HFFc6 (cell line): ENCODE data around the gene POLR2M. TPM values are rescaled to one million over a fixed set of nuclear protein-coding genes. Genes with fewer than 3 reads are reported as not detected.

Experiments used
- DNase-seq: peaks from one replicate; pipeline ENCODE4 v3.0.0-alpha.2; 2018
- H3K27ac Mint-ChIP-seq: 2 replicates; pipeline ENCODE4 v1.8.0; 2020; ENCODE audit warnings: mild to moderate bottlenecking, mixed read lengths
- H3K27me3 Mint-ChIP-seq: 2 replicates; pipeline ENCODE4 v1.8.0; 2021; ENCODE audit warnings: mild to moderate bottlenecking, moderate library complexity, mixed read lengths; ENCODE audit not compliant: insufficient read depth
- H3K36me3 Mint-ChIP-seq: 2 replicates; pipeline ENCODE4 v1.8.0; 2021; ENCODE audit warnings: low read depth, mixed read lengths
- H3K4me1 Mint-ChIP-seq: 2 replicates; pipeline ENCODE4 v1.8.0; 2020; ENCODE audit warnings: low read depth, mixed read lengths
- H3K4me3 Mint-ChIP-seq: 2 replicates; pipeline ENCODE4 v1.8.0; 2020; ENCODE audit warnings: mild to moderate bottlenecking, moderate library complexity, mixed read lengths
- H3K9me3 Mint-ChIP-seq: 2 replicates; pipeline ENCODE4 v1.8.0; 2020; ENCODE audit warnings: mild to moderate bottlenecking, mixed read lengths
- total RNA-seq, 6 experiments: library from RNA; stranded (reverse); fragmentation: NEBNext Ultra II Directional; extraction: Animal tissue kit (Norgen Biotek cat#: 25700); gene quantifications; 2 replicates in 1 of 6; 3 replicates in 5 of 6; pipeline ENCODE4 v1.2.3, GENCODE V29; 2021
- TF ChIP-seq, protein P1 (sequence below): fragments of 200-600 bp; sonication (generic); IDR thresholded peaks from 2 replicates; pipeline ENCODE4 v1.5.0; 2021; ENCODE audit warnings: antibody characterized with exemption, mild to moderate bottlenecking

POLR2M gene
- total RNA-seq, 6 experiments from 2014 or later = 66.5 to 77.7 (median 72.1) TPM

DNA sequence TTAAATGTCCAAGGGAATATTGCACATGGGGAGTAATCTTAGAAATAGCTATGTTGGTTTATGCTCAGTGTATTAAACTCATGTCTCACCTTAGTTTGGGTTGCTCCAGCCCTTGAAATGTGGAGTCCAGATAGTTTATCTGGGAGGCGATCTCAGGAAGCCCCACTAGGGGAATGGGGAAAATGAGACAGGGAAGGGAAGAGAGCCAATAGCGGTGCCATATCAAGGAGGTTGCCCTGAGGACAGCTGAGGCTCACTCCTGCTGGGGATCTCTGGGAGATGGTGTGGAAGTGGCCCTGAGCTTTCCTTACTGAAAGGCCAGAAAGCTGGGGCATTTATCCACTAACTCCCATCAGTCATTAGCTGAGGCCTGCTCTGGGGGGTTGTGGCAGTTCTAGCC is 43.3 kb upstream of the POLR2M start:
- Mint-ChIP-seq H3K27me3 (peaks cover 11% of the 10 kb centered on the region), H3K36me3 (no peaks in the 10 kb centered on the region), H3K4me3 (no peak overlapping the region), H3K27ac (no peak overlapping the region), H3K9me3 (no peaks in the 10 kb centered on the region), H3K4me1 (peaks cover 23% of the 10 kb centered on the region)
- no peak for DNase-seq
- TF ChIP-seq, protein P1, sequence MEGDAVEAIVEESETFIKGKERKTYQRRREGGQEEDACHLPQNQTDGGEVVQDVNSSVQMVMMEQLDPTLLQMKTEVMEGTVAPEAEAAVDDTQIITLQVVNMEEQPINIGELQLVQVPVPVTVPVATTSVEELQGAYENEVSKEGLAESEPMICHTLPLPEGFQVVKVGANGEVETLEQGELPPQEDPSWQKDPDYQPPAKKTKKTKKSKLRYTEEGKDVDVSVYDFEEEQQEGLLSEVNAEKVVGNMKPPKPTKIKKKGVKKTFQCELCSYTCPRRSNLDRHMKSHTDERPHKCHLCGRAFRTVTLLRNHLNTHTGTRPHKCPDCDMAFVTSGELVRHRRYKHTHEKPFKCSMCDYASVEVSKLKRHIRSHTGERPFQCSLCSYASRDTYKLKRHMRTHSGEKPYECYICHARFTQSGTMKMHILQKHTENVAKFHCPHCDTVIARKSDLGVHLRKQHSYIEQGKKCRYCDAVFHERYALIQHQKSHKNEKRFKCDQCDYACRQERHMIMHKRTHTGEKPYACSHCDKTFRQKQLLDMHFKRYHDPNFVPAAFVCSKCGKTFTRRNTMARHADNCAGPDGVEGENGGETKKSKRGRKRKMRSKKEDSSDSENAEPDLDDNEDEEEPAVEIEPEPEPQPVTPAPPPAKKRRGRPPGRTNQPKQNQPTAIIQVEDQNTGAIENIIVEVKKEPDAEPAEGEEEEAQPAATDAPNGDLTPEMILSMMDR = no peak

DNA sequence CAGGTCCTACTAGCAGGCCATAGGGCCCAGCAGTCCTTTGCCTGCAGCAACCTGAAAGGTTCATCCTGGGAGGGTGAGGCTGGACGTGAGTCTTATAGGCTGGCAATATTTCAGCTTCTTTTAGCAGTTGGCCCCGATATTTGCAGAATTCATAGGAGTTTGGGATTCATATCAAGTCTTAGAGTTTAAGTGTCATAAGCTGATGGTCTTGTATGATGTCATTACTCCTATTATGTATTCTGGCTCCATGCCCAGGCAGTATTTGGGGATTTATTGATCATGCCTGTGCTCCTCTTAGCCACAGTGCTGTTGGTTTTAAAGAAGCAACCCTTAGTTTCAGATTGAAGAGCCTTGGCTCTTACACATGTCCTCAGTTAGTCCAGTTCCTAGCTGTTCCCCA is 41.3 kb upstream of the POLR2M start:
- Mint-ChIP-seq H3K9me3 (no peaks in the 10 kb centered on the region), H3K4me3 (no peak overlapping the region), H3K27me3 (peaks cover 11% of the 10 kb centered on the region), H3K36me3 (no peaks in the 10 kb centered on the region), H3K4me1 (peaks cover 23% of the 10 kb centered on the region), H3K27ac (no peak overlapping the region)
- DNase-seq = no peak
- TF ChIP-seq, protein P1 = no peak

GRCh38 chr15:57665939-57666338 is 40.6 kb upstream of the POLR2M start:
- Mint-ChIP-seq H3K4me3 (no peak overlapping the region), H3K27ac (no peak overlapping the region), H3K9me3 (no peaks in the 10 kb centered on the region), H3K27me3 (peaks cover 11% of the 10 kb centered on the region), H3K4me1 (peaks cover 23% of the 10 kb centered on the region), H3K36me3 (no peaks in the 10 kb centered on the region)
- no peak for DNase-seq
- TF ChIP-seq, protein P1 = no peak

- Mint-ChIP-seq H3K4me3 (peak overlapping the region; percentile 72), H3K4me1 (peaks cover 23% of the 10 kb centered on the region), H3K27me3 (peaks cover 4% of the 10 kb centered on the region), H3K27ac (no peak overlapping the region), H3K9me3 (no peaks in the 10 kb centered on the region), H3K36me3 (no peaks in the 10 kb centered on the region)
- DNase-seq = peak; percentile 70
- TF ChIP-seq, protein P1 = peak; percentile 81
Measured at GRCh38 chr15:57667171-57667849, 39.2 kb upstream of the POLR2M start.

GRCh38 chr15:57668016-57668415 is 38.5 kb upstream of the POLR2M start:
- Mint-ChIP-seq H3K27me3 (peaks cover 4% of the 10 kb centered on the region), H3K4me1 (peaks cover 23% of the 10 kb centered on the region), H3K36me3 (no peaks in the 10 kb centered on the region), H3K27ac (no peak overlapping the region), H3K9me3 (no peaks in the 10 kb centered on the region), H3K4me3 (peak overlapping the region; percentile 15; the same call in 1 of the 2 replicates)
- TF ChIP-seq, protein P1 = no peak
- DNase-seq = no peak
